Stimulated activated memory B cell treated with anti-CD40 and anti-IgM and Interleukin-4, amounts not matched to agents 10 μg/mL and 1 μg/mL and 100 μg/mL, for 72 hours (primary cell): ENCODE results near the gene TFF2.

Experiments
- ATAC-seq: fragments of 150-1000 bp; cut with Tn5 transposase; 2 replicates; pipeline ENCODE4 v1.10.0; 2021
- H3K27ac Mint-ChIP-seq: one replicate; pipeline ENCODE4 v1.8.0; 2022; ENCODE audit warnings: mild to moderate bottlenecking, mixed read lengths
- H3K27me3 Mint-ChIP-seq: one replicate; pipeline ENCODE4 v1.8.0; 2022; ENCODE audit warnings: mixed read lengths
- H3K36me3 Mint-ChIP-seq: one replicate; pipeline ENCODE4 v1.8.0; 2022; ENCODE audit warnings: mixed read lengths
- H3K4me1 Mint-ChIP-seq: one replicate; pipeline ENCODE4 v1.8.0; 2022; ENCODE audit warnings: mixed read lengths
- H3K4me3 Mint-ChIP-seq: one replicate; pipeline ENCODE4 v1.8.0; 2022; ENCODE audit warnings: mild to moderate bottlenecking, moderate library complexity, mixed read lengths
- H3K9me3 Mint-ChIP-seq: one replicate; pipeline ENCODE4 v1.8.0; 2022; ENCODE audit warnings: mixed read lengths

The TFF2 gene

DNA sequence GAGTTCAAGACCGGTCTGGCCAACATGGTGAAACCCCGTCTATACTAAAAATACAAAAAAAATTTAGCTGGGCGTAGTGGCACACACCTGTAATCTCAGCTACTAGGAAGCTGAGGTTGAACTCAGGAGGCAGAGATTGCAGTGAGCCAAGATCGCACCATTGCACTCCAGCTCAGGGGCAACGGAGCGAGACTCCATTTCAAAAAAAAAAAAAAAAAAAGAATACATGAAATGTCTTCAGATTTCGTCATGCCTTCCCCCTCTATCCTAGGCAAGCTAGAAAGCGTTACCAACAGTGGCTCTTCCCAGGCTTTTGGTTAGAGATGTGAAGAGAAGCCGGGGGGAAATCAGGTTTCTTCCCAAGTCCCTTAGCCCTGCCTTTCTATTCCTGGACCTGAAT is 11.9 kb upstream of the TFF2 start:
- H3K4me3 Mint-ChIP-seq = no peak overlapping the region
- ATAC-seq = no peak

GRCh38 chr21:42362198-42362597 is 11.4 kb upstream of the TFF2 start:
- no peak for ATAC-seq
- Mint-ChIP-seq H3K36me3 (no peaks in the 10 kb centered on the region), H3K27ac (no peak overlapping the region), H3K9me3 (no peaks in the 10 kb centered on the region), H3K27me3 (peaks cover 86% of the 10 kb centered on the region), H3K4me1 (peaks cover 9% of the 10 kb centered on the region), H3K4me3 (no peak overlapping the region)

More for the DNA sequence above, 11.9 kb upstream of the TFF2 start:
- Mint-ChIP-seq H3K27ac (no peak overlapping the region), H3K27me3 (peaks cover 82% of the 10 kb centered on the region), H3K9me3 (no peaks in the 10 kb centered on the region), H3K36me3 (no peaks in the 10 kb centered on the region), H3K4me1 (peaks cover 9% of the 10 kb centered on the region)

DNA sequence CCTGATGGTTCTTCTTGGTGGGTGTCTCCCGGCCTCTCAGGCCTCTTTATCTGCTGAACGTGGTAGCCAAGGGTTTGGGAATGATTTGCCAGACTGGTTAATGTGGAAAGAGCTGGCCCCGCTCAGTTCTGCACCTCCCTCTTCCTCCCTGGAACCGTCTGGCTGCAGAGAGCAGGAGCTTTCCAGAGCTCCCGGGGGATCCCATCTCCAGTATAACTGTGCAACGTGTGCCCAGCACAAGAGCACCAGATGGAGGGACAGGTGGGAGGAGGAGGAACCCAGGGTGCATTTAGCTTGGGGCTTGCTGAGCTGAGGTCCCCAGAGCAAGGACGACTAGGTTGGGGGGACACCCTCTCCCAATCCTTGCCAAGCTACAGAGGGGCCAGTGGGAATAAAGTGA is 10.5 kb upstream of the TFF2 start:
- H3K4me1 Mint-ChIP-seq = peaks cover 9% of the 10 kb centered on the region
- no peaks in the 10 kb centered on the region for H3K36me3 Mint-ChIP-seq
- H3K9me3 Mint-ChIP-seq = no peaks in the 10 kb centered on the region

GRCh38 chr21:42360317-42360716 is 9.5 kb upstream of the TFF2 start:
- peaks cover 9% of the 10 kb centered on the region for H3K4me1 Mint-ChIP-seq
- no peak overlapping the region for H3K4me3 Mint-ChIP-seq
- no peak for ATAC-seq
- no peaks in the 10 kb centered on the region for H3K9me3 Mint-ChIP-seq
- peaks cover 72% of the 10 kb centered on the region for H3K27me3 Mint-ChIP-seq
- H3K36me3 Mint-ChIP-seq = no peaks in the 10 kb centered on the region
- no peak overlapping the region for H3K27ac Mint-ChIP-seq

More for the DNA sequence above, 10.5 kb upstream of the TFF2 start:
- ATAC-seq = no peak
- no peak overlapping the region for H3K4me3 Mint-ChIP-seq
- peaks cover 81% of the 10 kb centered on the region for H3K27me3 Mint-ChIP-seq
- no peak overlapping the region for H3K27ac Mint-ChIP-seq

DNA sequence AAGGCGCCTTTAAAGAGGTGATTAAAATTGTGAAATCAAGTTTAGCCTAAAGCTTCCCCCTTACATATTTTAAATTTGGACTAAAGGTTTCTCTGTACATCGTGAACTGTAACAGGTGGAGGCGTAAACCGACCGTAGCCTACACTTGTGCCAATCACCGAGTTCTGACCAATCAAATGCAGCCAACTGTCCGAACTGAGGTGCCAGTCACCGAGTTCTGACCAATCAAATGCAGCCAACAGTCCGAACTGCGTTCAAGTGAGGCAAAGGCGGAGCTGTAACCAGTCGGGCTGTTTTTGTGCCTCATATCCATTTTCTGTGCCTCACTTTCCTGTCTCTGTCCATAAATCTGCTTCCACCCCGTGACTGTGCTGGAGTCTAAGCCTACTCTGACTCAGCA is 8.1 kb upstream of the TFF2 start:
- H3K9me3 Mint-ChIP-seq = peaks cover 8% of the 10 kb centered on the region
- ATAC-seq = no peak
- H3K27ac Mint-ChIP-seq = no peak overlapping the region

DNA sequence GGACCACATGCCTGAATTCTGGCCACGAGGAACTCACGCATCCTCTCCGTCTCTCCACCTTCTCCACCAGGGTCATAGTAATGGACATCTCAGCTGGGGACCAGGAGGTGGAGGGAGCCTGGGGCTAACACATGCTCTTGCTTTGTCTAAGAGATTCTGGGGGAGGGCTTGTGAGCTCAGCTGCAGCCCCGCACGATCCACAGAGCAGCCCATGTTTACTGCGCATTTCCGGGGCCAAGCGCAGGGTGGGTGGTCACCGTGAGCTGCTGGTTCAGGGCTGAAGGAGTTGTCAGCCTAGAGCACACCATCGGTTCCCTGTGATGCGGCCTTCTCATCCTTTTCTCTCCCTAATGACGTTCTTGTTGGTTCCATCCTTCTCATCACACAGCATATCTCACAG is 7.5 kb upstream of the TFF2 start:
- ATAC-seq = no peak
- Mint-ChIP-seq H3K4me1 (peaks cover 9% of the 10 kb centered on the region), H3K9me3 (peaks cover 14% of the 10 kb centered on the region), H3K36me3 (no peaks in the 10 kb centered on the region), H3K4me3 (no peak overlapping the region), H3K27ac (no peak overlapping the region), H3K27me3 (peaks cover 68% of the 10 kb centered on the region)

More for the DNA sequence above, 8.1 kb upstream of the TFF2 start:
- Mint-ChIP-seq H3K27me3 (peaks cover 68% of the 10 kb centered on the region), H3K36me3 (no peaks in the 10 kb centered on the region), H3K4me1 (peaks cover 9% of the 10 kb centered on the region), H3K4me3 (no peak overlapping the region)

GRCh38 chr21:42357307-42357706 is 6.5 kb upstream of the TFF2 start:
- Mint-ChIP-seq H3K9me3 (peaks cover 15% of the 10 kb centered on the region), H3K36me3 (no peaks in the 10 kb centered on the region), H3K27me3 (peaks cover 70% of the 10 kb centered on the region), H3K4me3 (no peak overlapping the region), H3K4me1 (peaks cover 6% of the 10 kb centered on the region), H3K27ac (no peak overlapping the region)
- no peak for ATAC-seq

DNA sequence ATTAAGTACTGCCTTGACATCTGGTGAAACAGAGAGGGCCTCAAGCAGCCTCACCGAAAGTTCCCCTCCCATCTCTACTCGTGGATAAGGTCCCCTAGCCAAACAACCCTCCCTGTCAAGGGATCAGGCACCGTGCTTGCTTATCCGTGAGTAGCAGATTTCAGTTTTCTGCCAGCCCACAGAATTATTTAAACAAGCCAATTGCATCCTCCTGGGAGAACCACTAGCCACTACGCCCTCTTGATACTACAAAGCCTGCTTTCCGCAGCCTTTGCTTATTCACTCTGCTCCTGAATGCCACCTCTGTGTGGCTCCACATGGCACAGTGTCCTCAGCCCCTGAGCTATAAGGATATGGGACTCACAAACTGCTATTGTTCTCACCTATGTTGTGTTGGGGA is 5.9 kb upstream of the TFF2 start:
- H3K27me3 Mint-ChIP-seq = peaks cover 70% of the 10 kb centered on the region
- no peak overlapping the region for H3K27ac Mint-ChIP-seq
- no peaks in the 10 kb centered on the region for H3K36me3 Mint-ChIP-seq
- no peaks in the 10 kb centered on the region for H3K4me1 Mint-ChIP-seq
- ATAC-seq = no peak
- H3K9me3 Mint-ChIP-seq = peaks cover 15% of the 10 kb centered on the region
- no peak overlapping the region for H3K4me3 Mint-ChIP-seq

DNA sequence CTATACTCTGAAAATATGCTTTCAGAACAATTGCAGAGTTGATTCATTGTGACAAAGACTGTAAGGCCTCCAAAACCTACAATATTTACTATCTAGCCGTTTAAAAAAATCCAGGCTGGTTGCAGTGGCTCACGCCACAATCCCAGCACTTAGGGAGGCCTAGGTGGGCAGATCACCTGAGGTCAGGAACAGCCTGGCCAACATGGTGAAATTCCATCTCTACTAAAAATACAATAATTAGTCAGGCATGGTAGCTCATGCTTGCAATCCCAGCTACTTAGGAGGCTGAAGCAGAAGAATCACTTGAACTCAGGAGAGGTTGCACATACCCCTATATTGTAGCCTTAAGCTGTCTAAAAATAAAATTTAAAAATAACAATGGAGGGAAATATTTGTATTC is 5.3 kb upstream of the TFF2 start:
- Mint-ChIP-seq H3K9me3 (peaks cover 15% of the 10 kb centered on the region), H3K27ac (no peak overlapping the region), H3K36me3 (no peaks in the 10 kb centered on the region), H3K27me3 (peaks cover 70% of the 10 kb centered on the region), H3K4me1 (no peaks in the 10 kb centered on the region), H3K4me3 (no peak overlapping the region)
- no peak for ATAC-seq

DNA sequence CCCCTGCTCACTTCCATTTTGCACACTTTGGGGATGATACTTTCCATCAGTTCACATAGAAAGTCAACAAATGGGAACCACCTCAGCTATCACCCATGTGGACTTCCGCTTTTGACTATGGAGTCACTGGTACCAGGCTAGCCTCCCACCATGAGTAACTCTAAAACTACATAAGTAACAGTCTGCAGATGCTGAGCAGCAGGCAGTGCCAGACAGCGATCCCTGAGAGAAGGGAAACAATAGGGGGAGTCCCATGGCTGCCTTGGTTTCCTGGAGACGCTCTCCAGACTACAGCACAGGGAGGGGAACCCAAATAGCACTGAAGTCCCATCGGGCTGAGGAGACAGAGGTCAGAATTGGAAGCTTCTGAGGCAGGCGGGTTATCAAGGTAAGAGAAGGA is 2.8 kb upstream of the TFF2 start:
- H3K4me1 Mint-ChIP-seq = no peaks in the 10 kb centered on the region
- peaks cover 15% of the 10 kb centered on the region for H3K9me3 Mint-ChIP-seq
- ATAC-seq = no peak
- H3K4me3 Mint-ChIP-seq = no peak overlapping the region
- H3K36me3 Mint-ChIP-seq = no peaks in the 10 kb centered on the region
- H3K27me3 Mint-ChIP-seq = peaks cover 58% of the 10 kb centered on the region
- no peak overlapping the region for H3K27ac Mint-ChIP-seq

GRCh38 chr21:42352441-42353095 is 1.8 kb upstream of the TFF2 start:
- Mint-ChIP-seq H3K9me3 (peaks cover 15% of the 10 kb centered on the region), H3K4me3 (no peak overlapping the region), H3K4me1 (no peaks in the 10 kb centered on the region), H3K36me3 (no peaks in the 10 kb centered on the region), H3K27me3 (peaks cover 48% of the 10 kb centered on the region), H3K27ac (no peak overlapping the region)
- no peak for ATAC-seq

GRCh38 chr21:42351626-42352440 is 1.0 kb upstream of the TFF2 start:
- Mint-ChIP-seq H3K27ac (no peak overlapping the region), H3K4me1 (no peaks in the 10 kb centered on the region), H3K4me3 (no peak overlapping the region), H3K36me3 (no peaks in the 10 kb centered on the region), H3K27me3 (peaks cover 50% of the 10 kb centered on the region), H3K9me3 (peaks cover 15% of the 10 kb centered on the region)
- peak; percentile 22 for ATAC-seq

DNA sequence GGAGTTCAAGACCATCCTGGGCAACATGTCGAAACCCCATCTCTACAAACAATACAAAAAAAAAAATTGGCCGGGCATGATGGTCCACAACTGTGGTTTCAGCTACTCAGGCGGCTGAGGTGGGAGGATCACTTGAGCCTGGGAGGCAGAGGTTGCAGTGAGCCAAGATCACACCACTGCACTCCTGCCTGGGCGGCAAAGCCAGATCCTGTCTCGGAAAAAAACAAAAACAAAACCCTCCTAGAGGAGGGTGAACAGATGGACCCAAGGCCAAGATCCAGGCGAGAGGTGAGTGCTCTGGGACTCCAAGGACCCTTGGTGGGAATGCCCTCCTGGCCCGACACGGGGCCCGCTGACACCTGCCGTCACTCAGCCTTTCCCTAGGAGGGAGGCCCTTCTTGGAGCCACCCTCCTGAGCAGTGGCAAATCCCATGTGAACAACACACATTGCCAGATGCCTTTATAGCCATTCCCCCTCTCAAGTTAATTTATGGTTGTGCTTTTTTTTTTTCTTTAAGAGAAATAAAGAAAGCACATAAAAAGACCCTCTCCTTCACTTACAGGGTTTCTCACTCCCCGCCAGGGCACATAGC is 380 bp downstream of the TFF2 start:
- Mint-ChIP-seq H3K9me3 (peaks cover 15% of the 10 kb centered on the region), H3K27me3 (peaks cover 64% of the 10 kb centered on the region), H3K4me3 (no peak overlapping the region), H3K4me1 (no peaks in the 10 kb centered on the region), H3K36me3 (no peaks in the 10 kb centered on the region), H3K27ac (no peak overlapping the region)
- no peak for ATAC-seq

DNA sequence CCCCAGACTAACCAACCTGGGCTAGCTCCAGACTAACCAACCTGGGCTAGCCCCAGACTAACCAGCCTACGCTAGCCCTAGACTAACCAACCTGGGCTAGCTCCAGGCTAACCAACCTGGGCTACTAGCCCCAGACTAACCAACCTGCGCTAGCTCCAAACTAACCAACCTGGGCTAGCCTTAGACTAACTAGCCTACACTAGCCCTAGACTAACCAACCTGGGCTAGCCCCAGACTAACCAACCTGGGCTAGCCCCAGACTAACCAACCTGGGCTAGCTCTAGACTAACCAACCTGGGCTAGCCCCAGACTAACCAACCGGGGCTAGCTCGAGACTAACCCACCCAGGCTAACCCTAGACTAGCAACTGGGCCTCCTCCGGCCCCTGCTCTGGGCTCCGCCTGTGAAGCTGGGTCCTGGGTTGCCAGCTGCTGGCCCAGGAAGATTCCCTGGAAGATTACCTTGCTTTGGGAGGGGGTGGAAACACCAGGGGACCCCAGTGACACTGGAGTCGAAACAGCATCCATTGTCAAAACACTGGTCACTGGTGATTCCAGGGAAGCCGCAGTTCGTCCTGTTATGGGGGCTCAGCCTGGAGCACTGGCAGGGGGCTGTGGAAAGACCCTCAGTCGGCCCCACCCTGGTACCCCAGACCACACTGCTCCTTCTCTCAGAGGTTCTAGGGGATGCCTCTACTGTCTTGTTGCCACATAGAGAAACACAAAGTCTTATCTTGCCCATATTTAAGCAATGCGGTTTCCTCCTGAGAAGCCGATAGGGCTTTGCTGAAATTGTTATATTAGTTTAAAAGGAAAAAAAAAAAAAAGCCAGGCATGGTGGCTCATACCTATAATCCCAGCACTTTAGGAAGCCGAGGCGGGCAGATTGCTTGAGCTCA is 1.1 kb downstream of the TFF2 start:
- no peak for ATAC-seq
- H3K27me3 Mint-ChIP-seq = peaks cover 62% of the 10 kb centered on the region
- H3K9me3 Mint-ChIP-seq = peaks cover 11% of the 10 kb centered on the region

GRCh38 chr21:42348762-42349161 is 2.0 kb downstream of the TFF2 start:
- Mint-ChIP-seq H3K4me1 (no peaks in the 10 kb centered on the region), H3K36me3 (no peaks in the 10 kb centered on the region), H3K27ac (no peak overlapping the region), H3K27me3 (peaks cover 55% of the 10 kb centered on the region), H3K4me3 (no peak overlapping the region), H3K9me3 (peaks cover 7% of the 10 kb centered on the region)
- no peak for ATAC-seq

More for the DNA sequence above, 1.1 kb downstream of the TFF2 start:
- H3K4me3 Mint-ChIP-seq = no peak overlapping the region
- no peaks in the 10 kb centered on the region for H3K4me1 Mint-ChIP-seq
- H3K36me3 Mint-ChIP-seq = no peaks in the 10 kb centered on the region
- H3K27ac Mint-ChIP-seq = no peak overlapping the region
